Measurements from ENCODE around the gene SEC61G.
A peak's percentile ranks its signal among the peaks of the same experiment; 100 is the strongest.

Gene SEC61G

GRCh38 chr7:54711900-54712595, 47.0 kb downstream of the SEC61G start:
- TF ChIP-seq, protein P1, sequence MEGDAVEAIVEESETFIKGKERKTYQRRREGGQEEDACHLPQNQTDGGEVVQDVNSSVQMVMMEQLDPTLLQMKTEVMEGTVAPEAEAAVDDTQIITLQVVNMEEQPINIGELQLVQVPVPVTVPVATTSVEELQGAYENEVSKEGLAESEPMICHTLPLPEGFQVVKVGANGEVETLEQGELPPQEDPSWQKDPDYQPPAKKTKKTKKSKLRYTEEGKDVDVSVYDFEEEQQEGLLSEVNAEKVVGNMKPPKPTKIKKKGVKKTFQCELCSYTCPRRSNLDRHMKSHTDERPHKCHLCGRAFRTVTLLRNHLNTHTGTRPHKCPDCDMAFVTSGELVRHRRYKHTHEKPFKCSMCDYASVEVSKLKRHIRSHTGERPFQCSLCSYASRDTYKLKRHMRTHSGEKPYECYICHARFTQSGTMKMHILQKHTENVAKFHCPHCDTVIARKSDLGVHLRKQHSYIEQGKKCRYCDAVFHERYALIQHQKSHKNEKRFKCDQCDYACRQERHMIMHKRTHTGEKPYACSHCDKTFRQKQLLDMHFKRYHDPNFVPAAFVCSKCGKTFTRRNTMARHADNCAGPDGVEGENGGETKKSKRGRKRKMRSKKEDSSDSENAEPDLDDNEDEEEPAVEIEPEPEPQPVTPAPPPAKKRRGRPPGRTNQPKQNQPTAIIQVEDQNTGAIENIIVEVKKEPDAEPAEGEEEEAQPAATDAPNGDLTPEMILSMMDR (IDR thresholded peaks at IDR 0.05; ENCODE audit: low read depth, low read length): no peak
- DNase-seq (ENCODE audit: extremely low read depth, low read depth): no peak

DNA sequence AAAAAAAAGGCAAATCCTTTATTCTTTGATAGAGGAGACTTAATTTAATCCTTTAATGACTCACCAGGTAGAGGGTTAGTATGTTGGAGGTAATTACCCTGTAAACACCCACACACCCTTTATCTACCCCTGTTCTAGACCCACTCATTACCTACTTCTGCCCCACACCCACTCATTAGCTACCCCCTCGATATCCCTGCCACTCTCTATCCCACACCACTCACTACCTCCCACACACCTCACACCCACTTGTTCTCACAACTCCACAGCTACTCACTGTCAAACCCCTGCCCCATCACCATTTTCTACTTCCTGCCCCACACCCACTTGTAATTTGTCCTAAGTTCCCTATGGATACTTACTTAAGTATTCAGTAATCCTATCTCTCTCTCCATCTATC, 49.7 kb downstream of the SEC61G start:
- TF ChIP-seq, protein P1 (IDR thresholded peaks at IDR 0.05; ENCODE audit: low read depth, low read length): no peak
- no peak for DNase-seq (ENCODE audit: extremely low read depth, low read depth)

DNA sequence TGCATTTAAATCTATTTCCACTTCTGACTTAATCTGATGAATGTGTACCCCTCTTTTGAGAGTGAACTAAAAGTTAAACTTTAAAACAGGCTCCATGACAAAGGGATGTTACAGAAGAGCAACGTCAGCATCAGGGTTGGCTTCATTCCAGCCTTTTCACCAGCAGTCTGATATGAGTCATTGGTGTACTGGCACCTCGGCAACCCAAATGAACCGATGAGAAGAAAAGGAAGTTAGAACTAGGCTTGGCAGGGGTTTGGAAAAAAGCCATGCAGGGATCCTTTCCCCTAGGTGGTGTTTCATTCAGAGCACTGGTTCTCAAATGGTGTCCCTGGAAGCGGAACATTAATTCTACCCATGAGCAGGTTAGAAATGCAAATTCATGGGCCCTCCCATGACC, 53.6 kb downstream of the SEC61G start:
- DNase-seq (ENCODE audit: extremely low read depth, low read depth): peak; percentile 1
- TF ChIP-seq, protein P1 (IDR thresholded peaks at IDR 0.05; ENCODE audit: low read depth, low read length): no peak

DNA sequence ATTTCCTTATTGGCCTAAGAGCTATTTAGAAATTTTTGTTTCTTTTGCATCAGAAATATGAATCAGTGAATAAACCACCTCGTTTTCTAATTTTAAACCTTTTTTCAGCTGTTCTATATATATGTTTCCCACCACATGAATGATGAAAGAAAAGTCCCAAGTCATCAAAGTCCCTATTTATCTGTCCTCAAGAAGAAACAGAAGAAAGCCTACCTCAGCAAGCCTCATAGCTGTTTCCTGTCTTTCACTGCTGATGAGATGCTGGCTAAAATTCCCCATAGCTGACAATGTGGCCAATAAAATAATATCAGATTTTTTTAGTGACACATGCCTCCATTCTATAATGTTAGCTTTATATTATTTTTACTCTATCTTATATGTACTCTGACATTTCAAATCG, 54.2 kb downstream of the SEC61G start:
- no peak for DNase-seq (ENCODE audit: extremely low read depth, low read depth)
- TF ChIP-seq, protein P1 (IDR thresholded peaks at IDR 0.05; ENCODE audit: low read depth, low read length): no peak
